Measurements from ENCODE around the gene MTG2. TPM values are rescaled to one million over a fixed set of nuclear protein-coding genes. Genes with fewer than 3 reads are reported as not detected.

MTG2 gene
- total and polyA plus RNA-seq, 2 of the 13 experiments (the other 11 are each of a cell fraction or from before 2014, with no cell fraction given) = 20.4 to 37.8 TPM

DNA sequence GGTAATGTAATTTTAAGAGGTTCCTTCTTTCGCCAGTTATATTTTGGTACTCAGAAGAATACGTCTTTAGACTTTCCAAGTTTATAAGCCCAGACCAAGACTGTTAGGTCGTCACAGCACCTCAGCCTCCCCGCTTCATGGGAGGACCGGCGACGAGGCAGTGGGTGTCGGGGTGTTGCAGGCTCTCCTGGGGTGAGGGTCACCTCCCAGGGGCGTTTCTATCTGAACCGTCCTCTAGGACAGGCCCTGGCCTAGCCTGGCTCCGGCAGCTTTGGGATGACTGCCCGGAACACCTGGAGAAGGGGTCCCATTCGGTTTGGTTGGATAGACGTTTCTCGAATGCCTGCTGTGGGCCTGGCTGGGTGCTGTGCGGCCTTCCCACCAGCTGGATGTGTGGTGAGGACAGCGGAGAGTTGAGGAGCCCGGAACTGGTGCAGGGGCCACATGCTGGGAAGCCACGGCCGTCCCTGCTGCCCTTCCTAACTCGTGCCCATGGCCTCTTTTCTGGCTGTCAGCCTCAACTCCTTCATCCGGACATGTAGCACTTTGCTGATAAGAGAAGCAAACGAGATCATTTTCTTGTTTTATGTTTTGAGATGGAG lies 56.6 kb downstream of the MTG2 start:
- no peaks in the 10 kb centered on the region for H3K9me3 ChIP-seq (ENCODE audit: low read length)
- DNase-seq (ENCODE audit: low spot score) = no peak
- TF ChIP-seq, protein P1, sequence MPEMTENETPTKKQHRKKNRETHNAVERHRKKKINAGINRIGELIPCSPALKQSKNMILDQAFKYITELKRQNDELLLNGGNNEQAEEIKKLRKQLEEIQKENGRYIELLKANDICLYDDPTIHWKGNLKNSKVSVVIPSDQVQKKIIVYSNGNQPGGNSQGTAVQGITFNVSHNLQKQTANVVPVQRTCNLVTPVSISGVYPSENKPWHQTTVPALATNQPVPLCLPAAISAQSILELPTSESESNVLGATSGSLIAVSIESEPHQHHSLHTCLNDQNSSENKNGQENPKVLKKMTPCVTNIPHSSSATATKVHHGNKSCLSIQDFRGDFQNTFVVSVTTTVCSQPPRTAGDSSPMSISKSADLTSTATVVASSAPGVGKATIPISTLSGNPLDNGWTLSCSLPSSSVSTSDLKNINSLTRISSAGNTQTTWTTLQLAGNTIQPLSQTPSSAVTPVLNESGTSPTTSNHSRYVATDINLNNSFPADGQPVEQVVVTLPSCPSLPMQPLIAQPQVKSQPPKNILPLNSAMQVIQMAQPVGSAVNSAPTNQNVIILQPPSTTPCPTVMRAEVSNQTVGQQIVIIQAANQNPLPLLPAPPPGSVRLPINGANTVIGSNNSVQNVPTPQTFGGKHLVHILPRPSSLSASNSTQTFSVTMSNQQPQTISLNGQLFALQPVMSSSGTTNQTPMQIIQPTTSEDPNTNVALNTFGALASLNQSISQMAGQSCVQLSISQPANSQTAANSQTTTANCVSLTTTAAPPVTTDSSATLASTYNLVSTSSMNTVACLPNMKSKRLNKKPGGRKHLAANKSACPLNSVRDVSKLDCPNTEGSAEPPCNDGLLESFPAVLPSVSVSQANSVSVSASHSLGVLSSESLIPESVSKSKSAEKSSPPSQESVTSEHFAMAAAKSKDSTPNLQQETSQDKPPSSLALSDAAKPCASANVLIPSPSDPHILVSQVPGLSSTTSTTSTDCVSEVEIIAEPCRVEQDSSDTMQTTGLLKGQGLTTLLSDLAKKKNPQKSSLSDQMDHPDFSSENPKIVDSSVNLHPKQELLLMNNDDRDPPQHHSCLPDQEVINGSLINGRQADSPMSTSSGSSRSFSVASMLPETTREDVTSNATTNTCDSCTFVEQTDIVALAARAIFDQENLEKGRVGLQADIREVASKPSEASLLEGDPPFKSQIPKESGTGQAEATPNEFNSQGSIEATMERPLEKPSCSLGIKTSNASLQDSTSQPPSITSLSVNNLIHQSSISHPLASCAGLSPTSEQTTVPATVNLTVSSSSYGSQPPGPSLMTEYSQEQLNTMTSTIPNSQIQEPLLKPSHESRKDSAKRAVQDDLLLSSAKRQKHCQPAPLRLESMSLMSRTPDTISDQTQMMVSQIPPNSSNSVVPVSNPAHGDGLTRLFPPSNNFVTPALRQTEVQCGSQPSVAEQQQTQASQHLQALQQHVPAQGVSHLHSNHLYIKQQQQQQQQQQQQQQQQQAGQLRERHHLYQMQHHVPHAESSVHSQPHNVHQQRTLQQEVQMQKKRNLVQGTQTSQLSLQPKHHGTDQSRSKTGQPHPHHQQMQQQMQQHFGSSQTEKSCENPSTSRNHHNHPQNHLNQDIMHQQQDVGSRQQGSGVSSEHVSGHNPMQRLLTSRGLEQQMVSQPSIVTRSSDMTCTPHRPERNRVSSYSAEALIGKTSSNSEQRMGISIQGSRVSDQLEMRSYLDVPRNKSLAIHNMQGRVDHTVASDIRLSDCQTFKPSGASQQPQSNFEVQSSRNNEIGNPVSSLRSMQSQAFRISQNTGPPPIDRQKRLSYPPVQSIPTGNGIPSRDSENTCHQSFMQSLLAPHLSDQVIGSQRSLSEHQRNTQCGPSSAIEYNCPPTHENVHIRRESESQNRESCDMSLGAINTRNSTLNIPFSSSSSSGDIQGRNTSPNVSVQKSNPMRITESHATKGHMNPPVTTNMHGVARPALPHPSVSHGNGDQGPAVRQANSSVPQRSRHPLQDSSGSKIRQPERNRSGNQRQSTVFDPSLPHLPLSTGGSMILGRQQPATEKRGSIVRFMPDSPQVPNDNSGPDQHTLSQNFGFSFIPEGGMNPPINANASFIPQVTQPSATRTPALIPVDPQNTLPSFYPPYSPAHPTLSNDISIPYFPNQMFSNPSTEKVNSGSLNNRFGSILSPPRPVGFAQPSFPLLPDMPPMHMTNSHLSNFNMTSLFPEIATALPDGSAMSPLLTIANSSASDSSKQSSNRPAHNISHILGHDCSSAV (CRISPR knock-in tag; IDR thresholded peaks at IDR 0.05; ENCODE audit: borderline replicate concordance) = no peak
- TF ChIP-seq ETV6 (CRISPR knock-in tag; conservative IDR thresholded peaks at IDR 0.05) = peak; percentile 11; the same call in 1 of the 2 replicates
- no peak for TF ChIP-seq ZNF775 (CRISPR knock-in tag; IDR thresholded peaks at IDR 0.05; ENCODE audit: borderline replicate concordance)
- TF ChIP-seq, protein P2, sequence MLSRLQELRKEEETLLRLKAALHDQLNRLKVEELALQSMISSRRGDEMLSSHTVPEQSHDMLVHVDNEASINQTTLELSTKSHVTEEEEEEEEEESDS (CRISPR knock-in tag; IDR thresholded peaks at IDR 0.05; ENCODE audit: borderline replicate concordance) = no peak
- peak; percentile 78; the same call in 1 of the 2 replicates for TF ChIP-seq TGIF2 (CRISPR knock-in tag; IDR thresholded peaks at IDR 0.05)
- no peak for TF ChIP-seq ZNF234 (CRISPR knock-in tag; conservative IDR thresholded peaks at IDR 0.05)
- no peak for TF ChIP-seq ETV5 (CRISPR knock-in tag; IDR thresholded peaks at IDR 0.05; ENCODE audit: borderline replicate concordance)
- TF ChIP-seq, protein P3, sequence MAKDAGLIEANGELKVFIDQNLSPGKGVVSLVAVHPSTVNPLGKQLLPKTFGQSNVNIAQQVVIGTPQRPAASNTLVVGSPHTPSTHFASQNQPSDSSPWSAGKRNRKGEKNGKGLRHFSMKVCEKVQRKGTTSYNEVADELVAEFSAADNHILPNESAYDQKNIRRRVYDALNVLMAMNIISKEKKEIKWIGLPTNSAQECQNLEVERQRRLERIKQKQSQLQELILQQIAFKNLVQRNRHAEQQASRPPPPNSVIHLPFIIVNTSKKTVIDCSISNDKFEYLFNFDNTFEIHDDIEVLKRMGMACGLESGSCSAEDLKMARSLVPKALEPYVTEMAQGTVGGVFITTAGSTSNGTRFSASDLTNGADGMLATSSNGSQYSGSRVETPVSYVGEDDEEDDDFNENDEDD (CRISPR knock-in tag; IDR thresholded peaks at IDR 0.05; ENCODE audit: borderline replicate concordance) = 0 out of 2 replicates have a peak, but pooled peaks have one; percentile 50
- TF ChIP-seq ZNF10 (CRISPR knock-in tag; IDR thresholded peaks at IDR 0.05; ENCODE audit: borderline replicate concordance, low read depth) = no peak
- 0 out of 4 replicates have a peak, but pooled peaks of 1 of the 2 experiments have one; percentile 0 for TF ChIP-seq MAFK (conservative IDR thresholded peaks at IDR 0.05 in 1 of 2, IDR thresholded peaks at IDR 0.05 in 1 of 2; ENCODE audit: low read length in 2 of 2)
- 0 out of 2 replicates have a peak, but pooled peaks have one; percentile 22 for TF ChIP-seq NFKBIZ (CRISPR knock-in tag; IDR thresholded peaks at IDR 0.05)
- peak; percentile 25 for TF ChIP-seq ZNF891 (CRISPR knock-in tag; IDR thresholded peaks at IDR 0.05)
- TF ChIP-seq ARNTL (CRISPR knock-in tag; IDR thresholded peaks at IDR 0.05) = 0 out of 2 replicates have a peak, but pooled peaks have one; percentile 11
- TF ChIP-seq ZNF124 (CRISPR knock-in tag; IDR thresholded peaks at IDR 0.05) = no peak

More for the DNA sequence above, 56.6 kb downstream of the MTG2 start:
- in situ Hi-C loops (cut with HindIII; ENCODE audit: extremely low pct_ligation_motif_present, low pct_unique_long_range_greater_than_20kb) = no loop called here
- ChIA-PET POLR2A (interaction anchor here (1.6 kb wide), 1 partner anchor 64 kb away, joined by 3 read pairs; no protein-coding TSS in a partner anchor), CTCF (ENCODE audit: low intra/inter-chr PET ratio, low total read pairs) (no interaction called here)
- 3% methylated on average over 23 of the region's 23 CpGs for WGBS (ENCODE audit: low lambda C conversion rate)
- H3K36me3 ChIP-seq (replicated peaks in 1 of 2; ENCODE audit: control insufficient read depth in 1 of 2, insufficient read depth in 2 of 2, low read length in 2 of 2) = peaks cover 14 to 22% of the 10 kb centered on the region in 2 experiments; a peak in 4 of 5 replicates
- peaks cover 42% of the 10 kb centered on the region for H3K4me1 ChIP-seq (ENCODE audit: insufficient read depth, low read length)
- H3K27me3 ChIP-seq (ENCODE audit: control insufficient read depth in 1 of 2, insufficient read depth in 2 of 2, low read length in 2 of 2) = peaks cover 3 to 18% of the 10 kb centered on the region in 2 experiments; a peak in 3 of 5 replicates
- FAIRE-seq (peak; percentile 39), ATAC-seq (peak; percentile 1; the same call in 1 of the 3 replicates)
- peak overlapping the region; percentile 90 for H3K9ac ChIP-seq (ENCODE audit: insufficient read depth, low read depth, low read length)
- H3K4me3 ChIP-seq (replicated peaks in 1 of 3; ENCODE audit: insufficient read depth in 1 of 3, low read depth in 2 of 3, low read length in 3 of 3) = peak overlapping the region; percentile 85 to 97 (median 86)
- peaks cover 49% of the 10 kb centered on the region for H3K79me2 ChIP-seq (ENCODE audit: insufficient read depth, low read length)
- H2AFZ ChIP-seq (ENCODE audit: low read length) = no peak overlapping the region
- H3K27ac ChIP-seq (ENCODE audit: extremely low read length, insufficient read depth, low read length) = peak overlapping the region; percentile 60
- TSS peak; percentile 54 for BruUV-seq (replicated peaks)
- H4K20me1 ChIP-seq (ENCODE audit: insufficient read depth, low read length) = peaks cover 48% of the 10 kb centered on the region
- peak overlapping the region; percentile 97 for H3K4me2 ChIP-seq (ENCODE audit: low read depth, low read length)
- intact Hi-C loops (cut with micrococcal nuclease; ENCODE audit: unreplicated experiment) = loop anchor here (5.0 kb wide), 1 partner anchor 138 kb away; no protein-coding TSS in a partner anchor

Measured in HepG2 (cell line).